HG02870 (cell line): Measurements from ENCODE around the gene NTRK3.

Experiments used
- ATAC-seq: cut with Tn5 transposase; IDR thresholded peaks from one replicate; pipeline ENCODE4 v1.9.1; 2021; ENCODE audit warnings: mild to moderate bottlenecking, moderate library complexity; ENCODE audit not compliant: unreplicated experiment

Gene NTRK3

DNA sequence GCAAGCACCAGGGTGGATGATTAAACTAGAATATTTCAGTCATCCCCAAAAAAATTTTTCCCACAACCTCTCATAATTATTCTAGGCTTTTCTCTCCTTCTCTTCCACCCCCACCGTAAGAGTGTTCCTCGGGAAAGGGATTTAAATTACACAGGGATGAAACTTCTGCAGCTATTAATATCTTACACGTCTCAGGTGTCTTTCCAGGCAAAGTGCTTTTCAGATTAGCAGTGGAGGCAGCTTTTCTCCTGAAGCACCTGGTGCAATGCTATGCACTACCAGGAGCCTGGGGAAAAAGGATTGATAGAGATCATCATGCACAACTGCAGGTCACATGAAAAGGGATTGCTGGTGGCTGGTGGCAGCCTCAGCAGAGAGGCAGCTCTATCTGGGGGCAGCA is 250.4 kb downstream of the NTRK3 start:
- no peak for ATAC-seq

DNA sequence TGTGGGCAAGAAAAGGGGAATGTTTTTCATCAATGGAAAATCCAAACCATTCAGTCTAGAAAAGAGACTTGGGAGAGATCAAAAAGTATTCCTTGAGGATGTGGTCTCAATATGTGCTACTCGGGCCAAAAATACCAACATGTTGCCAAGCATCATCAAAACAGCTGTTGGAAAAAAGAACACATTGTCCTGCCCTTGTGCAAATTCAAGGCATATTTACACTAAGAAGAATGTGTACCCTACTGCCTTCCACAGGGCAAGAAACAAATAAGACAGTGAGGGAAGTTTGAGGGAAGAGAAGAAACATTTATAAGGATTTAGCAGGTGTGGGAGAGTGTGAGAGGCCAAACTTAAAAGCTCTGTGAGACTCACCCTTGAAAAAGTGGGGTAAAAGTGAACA is 252.1 kb downstream of the NTRK3 start:
- ATAC-seq: no peak

DNA sequence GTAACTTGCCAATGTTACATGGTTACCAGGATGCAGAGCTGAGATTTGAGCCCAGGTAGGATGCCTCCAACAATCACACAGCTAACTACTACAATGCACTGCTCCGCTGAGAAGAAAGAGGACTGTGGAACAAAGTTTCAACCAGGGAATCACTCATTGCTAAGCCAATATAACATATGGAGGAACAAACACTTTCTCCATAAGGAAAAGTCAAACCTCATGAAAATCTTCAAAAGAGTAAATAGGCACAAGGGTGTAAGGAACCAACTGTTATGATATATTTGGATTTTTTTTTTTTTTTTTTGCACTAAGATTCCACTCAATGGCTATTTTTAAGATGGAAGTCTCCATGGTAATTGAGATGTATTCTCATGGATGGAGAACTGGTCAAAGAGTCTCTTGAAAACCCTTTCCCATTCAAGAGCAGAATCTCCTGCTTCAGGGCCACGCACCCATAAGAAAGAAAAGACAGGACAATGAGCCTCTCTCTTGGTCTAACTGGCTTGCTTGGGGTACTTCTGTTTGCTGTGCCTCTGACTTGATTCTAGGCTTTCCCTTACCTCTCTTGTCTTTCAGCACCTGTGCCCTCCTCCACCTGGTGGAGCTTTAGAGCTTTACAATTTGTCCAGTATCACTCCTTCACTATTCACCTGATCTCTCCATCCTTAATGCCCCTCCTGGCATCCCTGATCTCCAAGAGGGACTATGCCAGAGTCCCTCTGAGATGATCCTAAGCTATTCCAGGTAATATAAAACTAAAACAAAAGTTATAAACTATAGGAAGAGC is 252.8 kb downstream of the NTRK3 start:
- no peak for ATAC-seq

DNA sequence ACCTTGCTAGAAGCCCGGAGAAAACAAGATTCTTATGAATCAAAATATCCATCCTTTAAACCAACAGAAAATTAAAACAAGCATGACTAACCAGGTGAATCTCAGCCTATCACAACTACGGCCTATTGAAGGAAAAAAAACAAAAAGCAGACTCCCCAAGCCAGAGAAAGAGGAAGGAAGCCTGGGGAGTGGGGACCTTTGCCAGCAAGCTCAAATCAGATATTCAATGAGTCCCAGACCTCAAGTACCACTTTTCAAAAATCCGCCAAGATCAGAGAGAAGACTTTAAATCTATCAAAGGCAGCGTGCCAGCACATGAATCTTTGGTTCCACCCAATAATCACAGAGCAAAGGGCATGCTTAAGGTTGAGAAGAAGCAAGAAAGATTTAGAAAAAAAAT is 253.8 kb downstream of the NTRK3 start:
- ATAC-seq: no peak

DNA sequence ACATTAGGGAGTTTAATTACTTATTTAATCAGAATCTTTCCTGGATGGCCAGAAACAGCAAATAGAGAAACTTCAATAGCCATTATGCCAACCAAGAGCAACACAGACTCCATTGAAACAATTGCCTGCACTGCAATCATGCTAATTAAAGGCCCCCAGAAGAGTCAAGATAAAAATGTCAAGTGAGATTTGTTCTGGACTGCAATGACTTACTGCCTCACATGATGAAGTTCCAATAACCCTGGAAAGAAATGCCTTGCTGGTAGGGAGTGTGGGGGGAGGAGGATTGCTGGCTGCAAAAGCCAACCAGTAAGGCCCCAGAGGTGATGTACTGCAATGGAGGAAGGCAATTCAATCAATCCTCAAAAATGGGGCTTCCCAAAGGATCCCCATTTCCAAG is 257.9 kb downstream of the NTRK3 start:
- ATAC-seq: no peak

DNA sequence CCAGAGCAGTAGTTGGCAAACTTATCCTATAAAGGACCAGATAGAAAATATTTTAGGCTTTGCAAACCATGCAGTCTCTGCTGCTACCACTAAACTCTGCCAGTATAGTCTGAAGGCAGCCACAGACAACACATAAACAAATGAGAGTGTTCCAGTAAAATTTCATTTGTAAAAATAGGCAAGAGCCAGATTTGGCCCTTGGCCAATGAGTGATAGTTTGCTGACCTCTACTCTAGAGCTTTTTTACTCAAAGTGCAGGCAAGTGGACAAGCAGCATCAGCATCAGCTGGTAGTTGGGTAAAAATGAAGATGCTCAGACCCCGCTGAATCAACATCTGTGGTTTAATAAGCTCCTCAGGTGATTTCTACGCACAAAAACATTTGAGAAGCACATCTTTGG is 269.8 kb downstream of the NTRK3 start:
- ATAC-seq: no peak

DNA sequence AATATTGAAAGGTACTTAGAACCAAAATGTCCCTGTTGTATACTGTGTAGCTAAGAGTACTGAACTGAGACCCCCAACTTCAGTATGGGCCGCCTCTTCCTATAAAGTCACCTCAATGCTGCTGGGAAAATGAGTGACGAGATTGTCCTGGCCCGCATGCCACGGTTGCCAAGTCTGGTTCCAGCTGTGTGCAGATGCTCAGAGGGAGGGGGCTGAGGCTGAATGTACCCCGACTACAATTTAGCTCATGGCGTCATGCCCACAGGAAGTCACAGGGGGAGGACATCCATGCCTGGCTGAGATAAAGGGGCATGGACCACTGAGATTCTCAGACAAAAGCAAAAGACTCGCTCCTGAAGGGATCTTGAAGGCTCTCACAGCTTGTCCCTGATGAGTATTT is 271.1 kb downstream of the NTRK3 start:
- ATAC-seq: no peak

DNA sequence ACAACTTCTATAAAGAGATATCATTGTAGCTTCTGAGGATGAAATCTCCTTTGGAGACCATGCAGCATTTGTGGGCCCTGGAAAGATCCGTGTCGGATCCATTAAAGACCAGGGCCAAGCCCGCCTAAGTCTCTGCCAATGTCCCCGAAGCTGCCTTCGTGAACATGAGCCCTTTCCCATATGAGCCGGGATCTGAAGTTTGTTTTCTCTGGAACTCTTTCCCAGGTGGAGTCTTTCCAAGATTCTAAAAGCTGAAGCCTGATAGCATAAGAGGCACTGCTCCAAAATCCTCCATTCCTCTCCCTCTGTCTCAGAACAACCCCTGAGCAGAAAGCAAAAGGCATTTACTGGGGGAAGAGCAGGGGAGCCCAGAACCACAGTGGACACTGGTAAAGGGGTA is 274.6 kb downstream of the NTRK3 start:
- ATAC-seq: no peak

DNA sequence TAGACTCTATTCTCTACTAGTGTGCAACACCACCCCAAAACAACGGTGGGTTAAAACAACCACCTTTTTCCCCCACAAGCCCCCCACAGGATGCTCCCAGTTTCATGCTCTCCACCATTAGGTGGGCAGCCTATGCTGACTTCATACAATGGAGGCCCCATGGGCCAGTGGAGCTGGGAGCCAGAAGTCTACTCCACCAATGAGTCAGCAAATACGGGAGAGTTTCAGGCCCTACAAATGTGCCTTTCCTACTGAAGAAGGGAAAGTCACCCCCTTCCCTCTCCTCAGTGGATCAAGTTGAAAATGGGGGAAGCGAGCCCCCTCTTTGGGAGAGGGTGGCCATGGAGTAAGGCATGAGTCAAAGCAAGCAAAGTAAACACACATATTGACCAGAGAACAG is 278.6 kb downstream of the NTRK3 start:
- no peak for ATAC-seq

DNA sequence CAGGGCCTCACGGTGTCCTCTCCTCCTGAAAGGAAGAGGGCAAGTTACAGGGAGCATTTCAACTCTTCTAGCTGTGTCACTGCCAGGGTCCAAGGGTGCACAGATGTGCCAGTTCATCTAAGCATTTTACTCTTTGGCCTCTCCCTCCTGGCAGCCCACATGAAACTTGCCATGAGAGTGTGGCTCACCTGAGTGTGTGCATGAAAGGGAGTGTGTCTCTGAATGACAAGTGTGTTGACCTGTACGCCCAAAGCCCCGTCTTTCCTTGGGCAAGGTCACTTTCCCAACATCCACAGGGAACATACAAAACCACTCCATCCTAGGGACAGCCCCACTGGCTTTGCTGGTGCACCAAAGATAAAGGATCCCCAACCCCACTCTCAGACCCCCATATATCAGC is 280.0 kb downstream of the NTRK3 start:
- no peak for ATAC-seq

DNA sequence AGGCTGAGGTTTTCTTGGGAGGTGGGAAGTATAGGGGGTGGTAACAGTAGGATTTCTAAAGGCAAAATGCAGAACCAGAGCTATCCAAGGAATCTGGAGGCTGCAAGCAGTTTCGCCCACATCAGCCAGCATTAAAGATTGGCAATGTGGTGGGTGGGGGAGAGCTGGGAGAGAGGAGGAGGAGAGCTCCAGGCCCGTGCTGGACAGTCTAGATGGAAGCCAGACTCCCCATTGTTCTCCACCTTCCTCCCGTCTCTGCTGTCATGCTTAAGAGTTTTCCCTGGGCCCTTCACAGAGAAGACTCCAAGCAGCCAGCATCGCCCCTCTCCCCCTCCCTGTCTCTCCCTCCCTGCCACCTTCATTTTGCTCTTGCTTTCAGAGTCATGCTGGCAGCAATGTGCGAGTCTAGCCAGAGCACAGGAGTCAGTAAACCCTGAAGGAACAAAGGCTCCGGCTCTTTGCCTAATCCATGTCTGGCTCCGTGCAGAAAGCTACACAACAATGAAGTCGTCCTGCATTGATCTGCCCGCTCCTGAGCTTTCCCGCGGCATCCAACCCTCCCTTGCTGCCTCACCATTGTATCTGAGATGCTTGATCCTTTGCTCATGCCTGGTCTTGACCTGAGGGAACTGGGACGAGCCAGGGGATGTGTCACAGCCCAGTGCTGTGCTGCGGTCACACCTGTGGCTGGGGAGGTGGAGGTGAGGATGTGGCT is 282.9 kb downstream of the NTRK3 start:
- ATAC-seq: no peak

DNA sequence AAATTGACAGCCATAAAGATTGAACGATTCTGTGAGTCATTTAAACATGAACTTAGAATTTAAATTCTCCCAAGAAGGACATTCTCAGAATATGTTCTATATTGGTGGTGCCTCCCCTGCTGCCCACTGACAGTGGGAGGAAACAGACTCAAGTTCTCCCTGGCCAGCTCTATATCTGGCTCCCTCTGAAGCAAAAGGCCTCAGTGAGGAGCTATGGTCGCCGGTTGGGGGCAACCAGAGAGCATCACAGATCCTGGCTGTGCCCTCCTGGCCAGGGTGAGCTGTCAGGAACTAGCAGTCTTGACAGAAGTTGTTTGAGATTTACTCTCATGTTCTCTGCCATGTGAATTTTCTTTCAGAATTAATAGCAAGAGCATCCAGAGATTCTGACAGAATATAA is 285.5 kb downstream of the NTRK3 start:
- ATAC-seq: no peak

DNA sequence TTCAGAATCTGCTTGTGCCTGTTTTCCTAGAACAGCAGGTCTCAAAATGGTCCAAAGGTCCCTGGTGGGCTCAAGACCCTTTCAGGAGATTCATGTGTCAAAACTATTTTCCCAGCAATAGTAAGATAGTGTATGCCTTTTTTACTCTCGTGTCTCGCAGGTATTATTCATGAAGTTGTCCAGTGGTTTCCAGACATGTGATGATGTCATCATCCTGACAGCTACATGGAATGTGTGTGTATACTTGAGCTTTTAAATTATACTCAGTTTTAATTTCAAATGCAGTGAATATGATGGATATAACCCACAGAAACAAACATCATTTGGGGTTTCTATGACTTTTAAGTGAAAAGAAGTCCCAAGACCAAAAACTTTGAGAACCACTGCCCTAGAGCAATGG is 288.6 kb downstream of the NTRK3 start:
- ATAC-seq: no peak

DNA sequence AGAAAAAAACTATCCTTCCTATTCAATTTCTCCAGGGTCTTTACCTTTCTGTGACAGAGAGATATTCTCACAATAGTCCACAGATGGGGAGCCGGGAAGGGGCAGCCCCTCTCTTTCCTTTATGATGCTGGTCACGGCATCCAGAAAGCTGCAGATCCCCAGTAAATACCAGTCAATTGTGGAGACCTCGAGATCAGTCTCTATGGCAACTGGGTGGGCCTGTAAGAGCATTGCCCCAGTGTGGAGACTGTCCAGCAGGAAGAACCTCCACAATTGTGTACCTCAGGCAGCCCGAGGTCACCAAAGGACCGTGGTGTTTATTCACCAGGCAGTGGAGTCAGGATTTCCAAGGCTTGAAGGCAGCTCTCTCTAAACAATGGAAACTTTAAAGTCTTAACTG is 291.2 kb downstream of the NTRK3 start:
- no peak for ATAC-seq

DNA sequence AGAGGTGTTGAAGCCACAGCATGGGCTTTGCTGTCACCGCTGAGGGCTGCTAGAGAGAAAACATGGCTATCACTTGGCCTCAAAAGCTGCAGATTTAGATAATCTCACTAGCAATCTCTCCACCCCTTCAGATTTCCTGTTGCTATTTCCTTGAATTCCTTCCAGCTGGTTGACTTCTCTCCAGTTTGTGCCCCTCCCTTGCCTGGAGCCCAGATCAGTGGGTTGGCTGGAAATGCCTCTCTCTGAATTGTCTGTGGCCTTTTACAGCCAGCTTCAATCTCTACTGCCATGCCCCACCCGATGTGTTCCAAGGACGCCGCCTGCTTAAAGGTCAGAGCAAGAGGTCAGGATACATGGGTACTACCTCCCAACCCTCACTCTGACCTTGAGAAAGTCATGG is 294.1 kb downstream of the NTRK3 start:
- ATAC-seq: no peak

DNA sequence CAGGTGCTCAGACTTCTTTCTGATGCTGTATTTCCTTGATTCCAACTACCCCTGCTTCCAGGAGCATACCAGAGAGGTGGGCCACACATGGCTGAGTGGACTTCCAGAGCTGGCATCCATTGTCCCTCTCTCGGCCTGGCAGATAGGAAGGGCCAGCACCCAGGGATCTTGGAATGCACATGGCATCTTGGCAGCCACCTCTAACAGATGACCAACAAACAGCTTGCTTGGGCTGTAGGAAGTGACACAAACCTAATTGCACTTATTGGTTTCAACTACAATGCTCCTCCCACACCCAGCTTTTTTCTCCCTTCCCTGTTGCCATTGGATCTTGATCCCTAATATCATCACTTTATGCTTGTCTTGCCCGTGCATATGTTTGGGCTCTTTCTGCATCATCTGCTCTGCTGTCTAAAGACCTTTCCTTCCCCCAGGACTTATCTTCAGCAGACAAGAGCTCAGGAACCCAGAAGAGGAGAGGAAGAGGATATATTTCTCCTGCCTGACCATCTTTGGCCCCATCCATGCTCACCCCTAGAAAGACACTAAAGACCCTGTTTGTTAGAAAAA is 294.6 kb downstream of the NTRK3 start:
- no peak for ATAC-seq

DNA sequence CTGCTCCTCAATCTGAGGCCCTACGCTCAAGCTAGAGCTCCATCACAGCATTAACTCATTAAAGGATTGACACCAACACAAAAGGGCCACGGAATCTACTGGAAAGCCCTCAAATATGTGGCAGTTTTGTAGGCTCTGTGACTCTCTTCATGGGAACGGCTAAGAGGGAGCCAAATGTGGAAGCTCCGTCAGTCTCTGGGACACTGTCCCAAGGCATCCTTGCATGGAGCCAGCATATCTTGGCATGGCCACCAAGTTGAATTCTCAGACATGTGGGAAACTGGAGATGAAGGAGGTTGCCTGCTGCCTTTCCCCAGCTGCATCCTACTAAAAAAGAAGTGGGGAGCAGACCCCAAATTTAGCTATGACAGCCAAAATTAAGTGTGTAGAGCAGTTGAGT is 296.9 kb downstream of the NTRK3 start:
- no peak for ATAC-seq

DNA sequence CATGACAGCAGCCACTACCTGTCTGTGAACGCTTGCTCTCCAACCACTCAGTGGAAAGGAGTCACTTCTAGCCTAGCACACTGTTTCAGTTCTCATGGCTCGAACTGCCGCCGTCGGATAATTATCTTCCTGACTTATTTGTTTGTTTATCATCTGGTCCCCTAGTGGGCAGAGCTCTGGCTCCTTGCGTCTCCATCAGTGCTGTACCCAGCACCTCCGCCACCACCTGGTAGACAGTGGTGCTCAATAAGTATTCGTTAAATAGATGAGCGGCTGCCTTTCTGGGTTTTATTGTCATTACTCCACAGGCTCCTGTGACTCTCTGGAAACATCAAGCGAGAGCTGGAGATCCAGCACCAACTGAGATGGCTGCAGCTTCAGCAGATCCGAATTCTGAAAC is 297.5 kb downstream of the NTRK3 start:
- no peak for ATAC-seq

DNA sequence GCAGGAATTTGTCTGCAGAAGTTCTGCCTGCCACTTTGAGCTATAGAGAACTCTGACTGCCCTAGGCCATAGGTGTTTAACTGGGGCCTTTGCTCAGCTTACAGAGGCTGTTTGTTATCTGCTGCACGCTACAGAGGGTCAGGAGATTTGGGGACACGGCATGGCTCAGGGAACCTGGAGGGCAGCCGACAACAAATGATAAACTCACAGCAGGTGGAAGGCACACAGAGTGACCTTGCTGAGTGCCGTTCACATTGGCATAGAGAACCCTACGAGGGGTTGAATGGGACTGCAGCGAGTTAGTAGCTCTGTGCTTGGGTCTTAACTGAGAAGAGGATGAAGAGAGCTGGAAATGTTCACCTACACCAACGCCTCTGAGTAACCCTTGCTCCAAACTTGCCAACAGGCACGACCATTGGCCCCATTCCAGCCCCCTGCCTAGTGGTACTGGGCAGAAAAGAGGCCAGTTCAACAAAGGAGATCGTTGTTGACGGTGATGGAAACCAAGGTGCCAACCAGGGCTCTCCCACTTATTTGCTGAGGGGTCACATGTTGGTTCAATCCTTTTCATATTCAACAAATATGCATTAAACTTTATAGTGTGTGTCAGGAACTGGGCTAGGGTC is 301.1 kb downstream of the NTRK3 start:
- ATAC-seq: no peak

DNA sequence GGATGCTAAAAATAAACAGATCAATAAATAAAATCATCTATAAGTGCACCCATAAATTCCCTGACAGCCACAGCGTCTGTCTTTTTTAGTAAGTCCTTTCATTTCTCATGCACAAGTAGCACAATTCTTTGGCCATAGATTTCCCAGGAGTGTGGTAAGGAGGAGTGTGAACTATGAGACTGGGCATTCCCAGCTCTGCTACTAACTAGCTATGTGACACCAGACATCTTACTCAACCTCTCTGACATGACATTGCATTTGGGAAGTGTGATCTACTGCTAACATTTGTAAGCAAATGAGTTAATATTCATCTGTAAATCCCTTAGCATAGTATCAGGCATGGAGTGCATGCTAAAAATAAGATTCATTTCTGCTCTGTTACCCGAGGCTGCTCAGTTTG is 301.7 kb downstream of the NTRK3 start:
- ATAC-seq: no peak

DNA sequence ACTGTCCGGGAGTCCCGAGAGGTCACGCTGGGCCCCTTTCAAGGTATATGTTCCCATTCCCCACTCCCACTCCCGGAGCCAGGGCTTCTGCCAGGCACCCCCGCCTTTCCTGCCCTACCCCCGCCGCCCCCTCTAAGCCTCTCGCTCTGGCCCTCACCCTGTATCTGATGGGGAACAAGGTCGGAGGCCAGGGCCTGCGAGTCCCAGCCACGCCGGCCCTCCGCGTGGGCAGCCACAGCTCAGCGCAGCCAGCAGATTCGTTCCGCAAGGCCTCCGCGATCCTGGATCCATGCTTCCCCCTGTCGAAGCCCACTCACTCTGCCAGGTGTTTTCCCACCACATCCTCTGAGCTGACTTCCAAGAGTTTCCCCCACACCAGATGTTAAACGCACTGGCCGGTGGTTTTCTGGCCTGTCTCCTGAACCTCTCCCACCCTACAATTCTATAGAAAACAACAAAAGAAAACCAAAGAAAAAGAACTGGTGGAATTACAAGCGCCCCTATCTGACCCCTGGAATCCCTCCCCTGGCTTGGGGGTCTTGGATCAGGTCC is 303.7 kb downstream of the NTRK3 start:
- ATAC-seq: no peak
